Measurements from ENCODE around the gene EHMT1. TPM values are rescaled to one million over a fixed set of nuclear protein-coding genes. Genes with fewer than 3 reads are reported as not detected.
A peak's percentile ranks its signal among the peaks of the same experiment; 100 is the strongest.

EHMT1 gene
- total and polyA plus RNA-seq, 10 of the 15 experiments (the other 5 are each of a cell fraction or from before 2014, with no cell fraction given), result 2.9 to 100 (median 48.1) TPM

DNA sequence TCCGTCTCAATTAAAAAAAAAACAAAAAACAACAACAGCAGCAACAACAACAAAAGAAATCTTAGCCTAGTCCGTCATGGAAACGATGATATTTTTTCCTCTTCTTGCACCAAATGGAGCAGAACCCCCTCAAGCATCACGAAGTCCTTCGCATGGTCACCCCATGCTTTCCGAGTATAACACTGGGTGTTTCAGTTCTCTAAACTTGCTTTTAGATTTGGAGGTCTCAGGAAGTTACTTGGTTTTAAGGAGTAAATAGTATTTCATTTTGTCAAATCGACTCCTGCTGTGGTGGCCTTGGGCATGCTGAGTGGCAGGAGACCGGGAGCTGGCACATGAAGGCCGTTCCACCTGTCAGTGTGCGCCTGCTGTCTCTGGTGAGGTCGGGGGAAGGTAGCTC, 140.3 kb downstream of the EHMT1 start (continued):
- TF ChIP-seq IRF3 (IDR thresholded peaks at IDR 0.05) (no peak), STAT1 (conservative IDR thresholded peaks at IDR 0.05) (no peak), CREM (IDR thresholded peaks at IDR 0.05; ENCODE audit: low read depth) (peak; percentile 56), RELA (IDR thresholded peaks at IDR 0.05; ENCODE audit: borderline replicate concordance, partially characterized antibody) (no peak)

- H3K36me3 ChIP-seq (ENCODE audit: control insufficient read depth in 2 of 2, insufficient read depth in 2 of 2, low read length in 1 of 2), result peaks cover 32 to 55% of the 10 kb centered on the region in 2 experiments
- TF ChIP-seq, protein P1, sequence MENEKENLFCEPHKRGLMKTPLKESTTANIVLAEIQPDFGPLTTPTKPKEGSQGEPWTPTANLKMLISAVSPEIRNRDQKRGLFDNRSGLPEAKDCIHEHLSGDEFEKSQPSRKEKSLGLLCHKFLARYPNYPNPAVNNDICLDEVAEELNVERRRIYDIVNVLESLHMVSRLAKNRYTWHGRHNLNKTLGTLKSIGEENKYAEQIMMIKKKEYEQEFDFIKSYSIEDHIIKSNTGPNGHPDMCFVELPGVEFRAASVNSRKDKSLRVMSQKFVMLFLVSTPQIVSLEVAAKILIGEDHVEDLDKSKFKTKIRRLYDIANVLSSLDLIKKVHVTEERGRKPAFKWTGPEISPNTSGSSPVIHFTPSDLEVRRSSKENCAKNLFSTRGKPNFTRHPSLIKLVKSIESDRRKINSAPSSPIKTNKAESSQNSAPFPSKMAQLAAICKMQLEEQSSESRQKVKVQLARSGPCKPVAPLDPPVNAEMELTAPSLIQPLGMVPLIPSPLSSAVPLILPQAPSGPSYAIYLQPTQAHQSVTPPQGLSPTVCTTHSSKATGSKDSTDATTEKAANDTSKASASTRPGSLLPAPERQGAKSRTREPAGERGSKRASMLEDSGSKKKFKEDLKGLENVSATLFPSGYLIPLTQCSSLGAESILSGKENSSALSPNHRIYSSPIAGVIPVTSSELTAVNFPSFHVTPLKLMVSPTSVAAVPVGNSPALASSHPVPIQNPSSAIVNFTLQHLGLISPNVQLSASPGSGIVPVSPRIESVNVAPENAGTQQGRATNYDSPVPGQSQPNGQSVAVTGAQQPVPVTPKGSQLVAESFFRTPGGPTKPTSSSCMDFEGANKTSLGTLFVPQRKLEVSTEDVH (IDR thresholded peaks at IDR 0.05; ENCODE audit: low read depth, partially characterized antibody), result no peak
- TF ChIP-seq TAF1 (IDR thresholded peaks at IDR 0.05; ENCODE audit: borderline replicate concordance, low read depth, low read length) (no peak), ZNF687 (IDR thresholded peaks at IDR 0.05) (peak; percentile 33; the same call in 1 of the 2 replicates), HDGF (IDR thresholded peaks at IDR 0.05) (no peak), POLR2AphosphoS5 (IDR thresholded peaks at IDR 0.05; ENCODE audit: low read length) (peak; percentile 70)
- TF ChIP-seq, protein P2, sequence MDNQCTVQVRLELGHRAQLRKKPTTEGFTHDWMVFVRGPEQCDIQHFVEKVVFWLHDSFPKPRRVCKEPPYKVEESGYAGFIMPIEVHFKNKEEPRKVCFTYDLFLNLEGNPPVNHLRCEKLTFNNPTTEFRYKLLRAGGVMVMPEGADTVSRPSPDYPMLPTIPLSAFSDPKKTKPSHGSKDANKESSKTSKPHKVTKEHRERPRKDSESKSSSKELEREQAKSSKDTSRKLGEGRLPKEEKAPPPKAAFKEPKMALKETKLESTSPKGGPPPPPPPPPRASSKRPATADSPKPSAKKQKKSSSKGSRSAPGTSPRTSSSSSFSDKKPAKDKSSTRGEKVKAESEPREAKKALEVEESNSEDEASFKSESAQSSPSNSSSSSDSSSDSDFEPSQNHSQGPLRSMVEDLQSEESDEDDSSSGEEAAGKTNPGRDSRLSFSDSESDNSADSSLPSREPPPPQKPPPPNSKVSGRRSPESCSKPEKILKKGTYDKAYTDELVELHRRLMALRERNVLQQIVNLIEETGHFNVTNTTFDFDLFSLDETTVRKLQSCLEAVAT (IDR thresholded peaks at IDR 0.05), result peak; percentile 50; the same call in 1 of the 2 replicates
These were observed 141.0 kb downstream of the EHMT1 start for GRCh38 chr9:137759649-137760321.

More at GRCh38 chr9:137759649-137760321, 141.0 kb downstream of the EHMT1 start:
- Histone ChIP-seq H3K9me3 (replicated peaks; ENCODE audit: control insufficient read depth, insufficient read depth, low read length) (peaks cover 18% of the 10 kb centered on the region; the same call in 2 of the 3 replicates), H3K4me2 (ENCODE audit: control insufficient read depth, insufficient read depth) (peak overlapping the region; percentile 79), H4K20me1 (ENCODE audit: control insufficient read depth, insufficient read depth) (no peaks in the 10 kb centered on the region), H2AFZ (ENCODE audit: control insufficient read depth, low read depth, low read length) (no peak overlapping the region), H3K4me3 (no peak overlapping the region), H3K4me1 (ENCODE audit: control insufficient read depth, insufficient read depth, low read length) (peaks cover 67% of the 10 kb centered on the region), H3K27ac (ENCODE audit: control insufficient read depth, insufficient read depth) (peak overlapping the region; percentile 96), H3K9ac (ENCODE audit: control insufficient read depth, insufficient read depth, low read length) (peak overlapping the region; percentile 59), H3K27me3 (replicated peaks in 1 of 2; ENCODE audit: control insufficient read depth in 2 of 2, insufficient read depth in 2 of 2, low read length in 1 of 2) (no peaks in the 10 kb centered on the region), H3K79me2 (ENCODE audit: control insufficient read depth, insufficient read depth, low read length) (peaks cover 27% of the 10 kb centered on the region)
- in situ Hi-C loops (cut with MboI) (no loop called here), intact Hi-C loops (cut with micrococcal nuclease; ENCODE audit: unreplicated experiment) (loop anchor here (1.0 kb wide), 1 partner anchor 86 kb away; no protein-coding TSS in a partner anchor)
- ChIA-PET CTCF (interaction anchor here (0.7 to 1.4 kb wide), 2 partner anchors 10 to 11 kb away, joined by 3 to 6 read pairs; no protein-coding TSS in a partner anchor), RAD21 (ENCODE audit: unreplicated experiment) (interaction anchor here (1.2 to 7.1 kb wide), 4 partner anchors 15 to 87 kb away, joined by 3 to 65 read pairs (median 11); no protein-coding TSS in a partner anchor), POLR2A (interaction anchor here (1.7 to 7.4 kb wide), 2 partner anchors 10 to 15 kb away, joined by 4 to 59 read pairs; no protein-coding TSS in a partner anchor), SMC1A (ENCODE audit: uncharacterized antibody, unreplicated experiment) (interaction anchor here (1.0 to 3.8 kb wide), 5 partner anchors 11 to 80 kb away, joined by 4 to 42 read pairs (median 6); no protein-coding TSS in a partner anchor)
- 66% methylated on average over 24 of the region's 24 CpGs for WGBS (ENCODE audit: insufficient coverage, insufficient replicate concordance, low lambda C conversion rate, missing lambda C conversion rate)
- FAIRE-seq (peak; percentile 23), DNase-seq (ENCODE audit: low read depth, low spot score) (no peak), ATAC-seq (peak; percentile 21)
- no TSS peak for BruUV-seq (replicated peaks)

Data from GM12878 (cell line).